PC-3 (cell line): ENCODE data around the gene ZNF3. TPM values are rescaled to one million over a fixed set of nuclear protein-coding genes. Genes with fewer than 3 reads are reported as not detected.

Experiments
- ATAC-seq: fragments of 200-7000 bp; cut with Tn5 transposase; 2 replicates; pipeline ENCODE4 v1.9.1; 2020; ENCODE audit warnings: mild to moderate bottlenecking, moderate library complexity
- BruUV-seq: library from RNA; stranded (reverse); fragments of 400-500 nt; replicated peaks from 2 replicates; lab custom pipeline; 2021; lab: Mats Ljungman, UMichigan
- CTCF ChIA-PET: fragments of 300-600 bp; sonication (Branson Sonifier 250); formaldehyde crosslinking; loops from one replicate; lab custom pipeline; 2022; ENCODE audit warnings: antibody characterized with exemption; lab: Charles Lee
- POLR2A ChIA-PET: fragments of 300-600 bp; sonication (Branson Sonifier 250); formaldehyde crosslinking; loops from one replicate; lab custom pipeline; 2022; ENCODE audit warnings: antibody characterized with exemption; ENCODE audit not compliant: unreplicated experiment; lab: Charles Lee
- DNase-seq: peaks from one replicate; pipeline ENCODE4 v3.0.0-alpha.2; 2015
- H2AFZ ChIP-seq: fragments of 300-600 bp; sonication (generic); 2 replicates; pipeline ENCODE4 v1.6.0; 2016; ENCODE audit warnings: antibody characterized with exemption, low read length
- H3F3A ChIP-seq: fragments of 300-600 bp; sonication (generic); one replicate; pipeline ENCODE4 v1.6.0; 2017; ENCODE audit warnings: antibody characterized with exemption, low read length, control low read depth, mild to moderate bottlenecking; ENCODE audit not compliant: unreplicated experiment
- H3K27ac ChIP-seq: fragments of 300-600 bp; sonication (generic); 2 replicates; pipeline ENCODE4 v1.5.1; 2016; ENCODE audit warnings: mild to moderate bottlenecking, low read length
- H3K27me3 ChIP-seq: fragments of 300-600 bp; sonication (generic); 2 replicates; pipeline ENCODE4 v1.6.1; 2016; ENCODE audit warnings: low read length, mixed read lengths
- H3K36me3 ChIP-seq: fragments of 300-600 bp; sonication (generic); 2 replicates; pipeline ENCODE4 v1.6.1; 2016; ENCODE audit warnings: low read depth, mixed run types, low read length, mixed read lengths
- H3K4me1 ChIP-seq: fragments of 300-600 bp; sonication (generic); 2 replicates; pipeline ENCODE4 v1.5.1; 2016; ENCODE audit warnings: low read length; ENCODE audit not compliant: insufficient read depth
- H3K4me2 ChIP-seq: fragments of 300-600 bp; sonication (generic); 2 replicates; pipeline ENCODE4 v1.6.0; 2016; ENCODE audit warnings: low read length
- H3K4me3 ChIP-seq: fragments of 300-600 bp; sonication (generic); 2 replicates; pipeline ENCODE4 v1.5.1; 2016; ENCODE audit warnings: mild to moderate bottlenecking, low read length, mixed read lengths
- H3K79me2 ChIP-seq: fragments of 300-600 bp; sonication (generic); 2 replicates; pipeline ENCODE4 v1.6.1; 2017; ENCODE audit warnings: low read length, mixed read lengths
- H3K9ac ChIP-seq: fragments of 300-600 bp; sonication (generic); 2 replicates; pipeline ENCODE4 v1.6.0; 2016; ENCODE audit warnings: mild to moderate bottlenecking, low read length
- H3K9me2 ChIP-seq: fragments of 300-600 bp; sonication (generic); replicated peaks from 2 replicates; pipeline ENCODE4 v1.6.1; 2016; ENCODE audit warnings: mixed run types, low read length, mixed read lengths
- H3K9me3 ChIP-seq: fragments of 300-600 bp; sonication (generic); 2 replicates; pipeline ENCODE4 v1.6.1; 2016; ENCODE audit warnings: low read length, mixed read lengths
- H4K20me1 ChIP-seq: fragments of 300-600 bp; sonication (generic); 2 replicates; pipeline ENCODE4 v1.6.1; 2016; ENCODE audit warnings: low read length, mixed read lengths
- CTCF ChIP-seq: fragments of 300-600 bp; sonication (generic); conservative IDR thresholded peaks from 2 replicates; pipeline ENCODE4 v1.5.1; 2017; ENCODE audit warnings: antibody characterized with exemption, low read depth, mild to moderate bottlenecking, low read length
- EZH2 ChIP-seq: fragments of 300-600 bp; sonication (generic); IDR thresholded peaks from one replicate; pipeline ENCODE4 v1.6.1; 2017; ENCODE audit warnings: antibody characterized with exemption, mild to moderate bottlenecking, low read length; ENCODE audit not compliant: unreplicated experiment
- EZH2phosphoT487 ChIP-seq: fragments of 300-600 bp; sonication (generic); IDR thresholded peaks from 2 replicates; pipeline ENCODE4 v1.6.1; 2018; ENCODE audit warnings: mild to moderate bottlenecking, antibody characterized with exemption, low read length, borderline replicate concordance
- intact Hi-C: fragments of 100-400 bp; cut with micrococcal nuclease; formaldehyde crosslinking; loops from 2 replicates; pipeline ENCODE4 v1.9.0; 2023
- total RNA-seq: library from RNA; depleted of rRNA; stranded (reverse); fragments of >200 nt; gene quantifications from 2 replicates; pipeline ENCODE4 v1.2.3, GENCODE V29; 2014

ZNF3 gene
- total RNA-seq, 1 experiment from 2014 or later: 16.5 TPM

GRCh38 chr7:100093054-100093453 lies 11.5 kb upstream of the ZNF3 start:
- no peak overlapping the region for H3K9ac ChIP-seq
- H3F3A ChIP-seq: no peaks in the 10 kb centered on the region
- H3K4me2 ChIP-seq: no peak overlapping the region
- DNase-seq (no peak), ATAC-seq (no peak)
- H4K20me1 ChIP-seq: peaks cover 10% of the 10 kb centered on the region; the same call in 1 of the 2 replicates
- H3K27me3 ChIP-seq: no peaks in the 10 kb centered on the region
- no peaks in the 10 kb centered on the region for H3K9me3 ChIP-seq
- no peak overlapping the region for H3K4me3 ChIP-seq
- no peak overlapping the region for H2AFZ ChIP-seq
- peaks cover 37% of the 10 kb centered on the region for H3K79me2 ChIP-seq
- POLR2A ChIA-PET: no interaction called here
- no peaks in the 10 kb centered on the region for H3K9me2 ChIP-seq
- H3K36me3 ChIP-seq: peaks cover 64% of the 10 kb centered on the region
- no peak overlapping the region for H3K27ac ChIP-seq
- TSS peak; percentile 18 for BruUV-seq
- TF ChIP-seq EZH2: no peak
- no peak for TF ChIP-seq CTCF
- no peak for TF ChIP-seq EZH2phosphoT487
- H3K4me1 ChIP-seq: peaks cover 15% of the 10 kb centered on the region
- intact Hi-C loops: no loop called here
- CTCF ChIA-PET: no interaction called here

GRCh38 chr7:100091411-100092181 lies 10.1 kb upstream of the ZNF3 start:
- no TSS peak for BruUV-seq
- H3K4me1 ChIP-seq: peaks cover 29% of the 10 kb centered on the region
- no peaks in the 10 kb centered on the region for H3K9me3 ChIP-seq
- H3K9ac ChIP-seq: no peak overlapping the region
- intact Hi-C loops: no loop called here
- H3F3A ChIP-seq: no peaks in the 10 kb centered on the region
- no peak overlapping the region for H2AFZ ChIP-seq
- no peak overlapping the region for H3K4me3 ChIP-seq
- ChIA-PET CTCF (no interaction called here), POLR2A (no interaction called here)
- ATAC-seq (no peak), DNase-seq (no peak)
- H3K9me2 ChIP-seq: no peaks in the 10 kb centered on the region
- peaks cover 4% of the 10 kb centered on the region; the same call in 1 of the 2 replicates for H4K20me1 ChIP-seq
- H3K27me3 ChIP-seq: no peaks in the 10 kb centered on the region
- peaks cover 28% of the 10 kb centered on the region for H3K79me2 ChIP-seq
- H3K27ac ChIP-seq: no peak overlapping the region
- H3K4me2 ChIP-seq: no peak overlapping the region
- peaks cover 51% of the 10 kb centered on the region for H3K36me3 ChIP-seq
- TF ChIP-seq EZH2 (no peak), CTCF (no peak), EZH2phosphoT487 (no peak)
